ENCODE results near the gene SCIN.

Gene SCIN

GRCh38 chr7:12646139-12646538 is 75.6 kb downstream of the SCIN start:
- TF ChIP-seq CTCF (conservative IDR thresholded peaks at IDR 0.05; ENCODE audit: low read depth, low read length) = no peak
- peak; percentile 71 for DNase-seq (ENCODE audit: low read depth)
- no peak overlapping the region for H3K4me3 ChIP-seq (ENCODE audit: low read depth, low read length)

- H3K4me3 ChIP-seq (ENCODE audit: low read depth, low read length) = no peak overlapping the region
- TF ChIP-seq CTCF (conservative IDR thresholded peaks at IDR 0.05; ENCODE audit: low read depth, low read length) = no peak
- peak; percentile 37 for DNase-seq (ENCODE audit: low read depth)
These were observed 77.1 kb downstream of the SCIN start for GRCh38 chr7:12647364-12648219.

GRCh38 chr7:12648704-12649261 is 78.3 kb downstream of the SCIN start:
- DNase-seq (ENCODE audit: low read depth) = no peak
- no peak overlapping the region for H3K4me3 ChIP-seq (ENCODE audit: low read depth, low read length)
- no peak for TF ChIP-seq CTCF (conservative IDR thresholded peaks at IDR 0.05; ENCODE audit: low read depth, low read length)

- TF ChIP-seq CTCF (conservative IDR thresholded peaks at IDR 0.05; ENCODE audit: low read depth, low read length) = no peak
- no peak overlapping the region for H3K4me3 ChIP-seq (ENCODE audit: low read depth, low read length)
- no peak for DNase-seq (ENCODE audit: low read depth)
These were observed 78.8 kb downstream of the SCIN start for GRCh38 chr7:12649348-12649747.

DNA sequence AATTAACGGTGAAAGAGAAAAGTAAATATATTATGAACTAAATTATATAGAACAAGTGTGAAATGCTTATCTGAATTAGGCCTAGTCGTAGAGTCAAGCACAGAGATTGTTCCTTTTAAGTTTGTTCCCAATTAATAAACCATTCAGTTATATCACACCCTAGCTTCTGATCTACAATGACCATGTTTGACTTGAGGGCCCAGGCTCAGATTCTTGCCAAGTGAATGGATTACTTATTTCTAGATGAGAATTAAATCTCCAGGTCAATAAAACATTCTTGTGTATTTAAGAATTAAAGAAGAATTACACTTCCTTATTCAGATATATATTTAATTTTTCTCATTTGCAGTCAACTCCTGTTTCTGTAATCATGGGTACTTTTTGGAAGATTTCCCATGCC is 79.6 kb downstream of the SCIN start:
- TF ChIP-seq CTCF (conservative IDR thresholded peaks at IDR 0.05; ENCODE audit: low read depth, low read length) = no peak
- no peak overlapping the region for H3K4me3 ChIP-seq (ENCODE audit: low read depth, low read length)
- DNase-seq (ENCODE audit: low read depth) = no peak

- no peak overlapping the region for H3K4me3 ChIP-seq (ENCODE audit: low read depth, low read length)
- DNase-seq (ENCODE audit: low read depth) = no peak
- no peak for TF ChIP-seq CTCF (conservative IDR thresholded peaks at IDR 0.05; ENCODE audit: low read depth, low read length)
These were observed 82.6 kb downstream of the SCIN start for GRCh38 chr7:12653110-12653509.

DNA sequence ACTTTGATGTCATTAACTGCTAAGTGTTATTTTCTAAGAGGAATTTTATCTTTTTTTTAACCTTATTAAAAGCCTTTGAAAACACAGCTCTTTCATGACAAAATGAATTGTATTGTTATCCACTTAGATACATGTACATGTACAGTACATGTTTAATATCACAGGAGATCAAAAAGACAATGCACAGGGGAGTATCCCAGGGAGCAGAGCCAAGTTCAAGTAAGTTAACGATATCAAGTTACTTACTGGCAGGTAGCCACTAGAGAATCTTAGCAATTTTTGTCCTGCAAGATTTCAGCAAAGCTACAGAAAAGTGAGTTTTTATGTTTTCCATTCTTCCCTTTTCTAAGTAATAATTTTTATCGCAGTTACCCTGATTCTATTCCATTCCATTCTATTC is 83.0 kb downstream of the SCIN start:
- DNase-seq (ENCODE audit: low read depth) = peak; percentile 67
- no peak overlapping the region for H3K4me3 ChIP-seq (ENCODE audit: low read depth, low read length)
- TF ChIP-seq CTCF (conservative IDR thresholded peaks at IDR 0.05; ENCODE audit: low read depth, low read length) = no peak
